Measurements from ENCODE around the gene ANKH. TPM values are rescaled to one million over a fixed set of nuclear protein-coding genes. Genes with fewer than 3 reads are reported as not detected.

ANKH gene
- polyA plus RNA-seq, 2 of the 4 experiments (the other 2 are of a cell fraction) = 11.7 to 17.3 TPM

- H3K27ac ChIP-seq = no peak overlapping the region
- POLR2A ChIA-PET = no interaction called here
- no peak for TF ChIP-seq ATOH8 (CRISPR knock-in tag; IDR thresholded peaks at IDR 0.05; ENCODE audit: low read depth)
- no peak for TF ChIP-seq CHD2 (IDR thresholded peaks at IDR 0.05; ENCODE audit: low read length, partially characterized antibody)
- no peak for TF ChIP-seq ZNF302 (CRISPR knock-in tag; IDR thresholded peaks at IDR 0.05)
- TF ChIP-seq POLR2AphosphoS2 (conservative IDR thresholded peaks at IDR 0.05; ENCODE audit: low read length) = no peak
- TF ChIP-seq, protein P1, sequence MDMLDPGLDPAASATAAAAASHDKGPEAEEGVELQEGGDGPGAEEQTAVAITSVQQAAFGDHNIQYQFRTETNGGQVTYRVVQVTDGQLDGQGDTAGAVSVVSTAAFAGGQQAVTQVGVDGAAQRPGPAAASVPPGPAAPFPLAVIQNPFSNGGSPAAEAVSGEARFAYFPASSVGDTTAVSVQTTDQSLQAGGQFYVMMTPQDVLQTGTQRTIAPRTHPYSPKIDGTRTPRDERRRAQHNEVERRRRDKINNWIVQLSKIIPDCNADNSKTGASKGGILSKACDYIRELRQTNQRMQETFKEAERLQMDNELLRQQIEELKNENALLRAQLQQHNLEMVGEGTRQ (IDR thresholded peaks at IDR 0.05) = no peak
- no peak for TF ChIP-seq HOXB5 (CRISPR knock-in tag; IDR thresholded peaks at IDR 0.05)
- TF ChIP-seq MAZ (IDR thresholded peaks at IDR 0.05; ENCODE audit: borderline replicate concordance, low read depth, low read length) = no peak
- TF ChIP-seq CBX8 (IDR thresholded peaks at IDR 0.05) = no peak
- TF ChIP-seq RCOR1 (IDR thresholded peaks at IDR 0.05; ENCODE audit: low read depth, low read length) = no peak
- TF ChIP-seq CHD4 (IDR thresholded peaks at IDR 0.05; ENCODE audit: borderline replicate concordance) = no peak
- no peak for TF ChIP-seq TFCP2L1 (CRISPR knock-in tag; IDR thresholded peaks at IDR 0.05)
- TF ChIP-seq EHF (CRISPR knock-in tag; IDR thresholded peaks at IDR 0.05) = no peak
- no peak for TF ChIP-seq HEYL (CRISPR knock-in tag; IDR thresholded peaks at IDR 0.05)
- FAIRE-seq = no peak
- WGBS (ENCODE audit: missing lambda C conversion rate) = 63% methylated on average over 4 of the region's 4 CpGs
- H3K9me3 ChIP-seq = no peaks in the 10 kb centered on the region
- no peak overlapping the region for H3K4me2 ChIP-seq
- no peak for DNase-seq (ENCODE audit: low read depth in 1 of 2, low spot score in 1 of 2)
- ATAC-seq = no peak
- CTCF ChIA-PET = no interaction called here
- H3K4me1 ChIP-seq = peaks cover 22% of the 10 kb centered on the region
- H3K4me3 ChIP-seq = no peak overlapping the region
Measured at GRCh38 chr5:14884062-14884612, 12.6 kb upstream of the ANKH start.

DNA sequence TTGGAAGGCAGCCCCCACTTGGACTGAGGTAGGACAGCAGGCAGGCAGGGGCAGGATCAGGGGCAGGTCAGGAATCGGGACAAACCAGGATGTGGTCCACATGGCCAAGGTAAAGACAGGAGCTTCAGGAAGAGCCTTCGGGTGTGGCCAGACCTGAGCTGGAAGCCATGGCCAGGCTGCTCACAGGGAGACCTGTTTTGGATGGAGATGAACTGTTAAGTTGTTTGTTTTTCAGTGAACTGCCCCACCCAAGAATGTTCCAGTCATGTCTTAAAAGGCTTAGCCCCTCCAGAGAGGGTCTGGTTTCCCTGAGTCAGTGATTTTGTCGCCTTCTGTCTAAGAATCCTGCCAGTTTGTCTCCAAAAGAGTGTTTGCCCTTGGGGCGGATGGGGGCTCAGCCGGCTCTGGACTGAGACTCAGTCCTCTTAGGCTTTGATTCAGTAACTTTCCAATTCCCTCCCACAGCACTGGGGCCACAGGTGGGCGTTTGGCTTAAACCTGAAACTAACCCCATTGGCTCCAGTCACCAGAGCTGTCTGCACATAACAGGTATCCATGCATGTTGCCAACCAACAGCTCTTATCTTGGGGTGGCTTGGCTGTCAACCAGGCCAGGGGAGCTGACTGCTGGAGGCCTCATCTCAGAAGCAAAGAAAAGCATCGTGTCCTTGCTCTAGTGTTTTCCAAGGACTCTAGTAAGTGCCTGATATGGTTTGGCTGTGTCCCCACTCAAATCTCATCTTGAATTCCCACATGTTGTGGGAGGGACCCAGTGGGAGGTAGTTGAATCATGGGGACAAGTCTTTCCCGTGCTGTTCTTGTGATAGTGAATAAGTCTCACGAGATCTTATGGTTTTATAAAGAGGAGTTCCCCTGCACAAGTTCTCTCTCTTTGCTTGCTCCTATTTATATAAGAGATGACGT lies 11.3 kb upstream of the ANKH start:
- Histone ChIP-seq H3K4me2 (no peak overlapping the region), H3K4me3 (no peak overlapping the region), H3K4me1 (peaks cover 22% of the 10 kb centered on the region), H3K27ac (no peak overlapping the region; a peak in 1 of 6 replicates), H3K9me3 (no peaks in the 10 kb centered on the region)
- no peak for TF ChIP-seq HEYL (CRISPR knock-in tag; IDR thresholded peaks at IDR 0.05)
- no peak for TF ChIP-seq NR3C1 (IDR thresholded peaks at IDR 0.05)
- no peak for TF ChIP-seq RFX5 (IDR thresholded peaks at IDR 0.05)
- TF ChIP-seq, protein P2, sequence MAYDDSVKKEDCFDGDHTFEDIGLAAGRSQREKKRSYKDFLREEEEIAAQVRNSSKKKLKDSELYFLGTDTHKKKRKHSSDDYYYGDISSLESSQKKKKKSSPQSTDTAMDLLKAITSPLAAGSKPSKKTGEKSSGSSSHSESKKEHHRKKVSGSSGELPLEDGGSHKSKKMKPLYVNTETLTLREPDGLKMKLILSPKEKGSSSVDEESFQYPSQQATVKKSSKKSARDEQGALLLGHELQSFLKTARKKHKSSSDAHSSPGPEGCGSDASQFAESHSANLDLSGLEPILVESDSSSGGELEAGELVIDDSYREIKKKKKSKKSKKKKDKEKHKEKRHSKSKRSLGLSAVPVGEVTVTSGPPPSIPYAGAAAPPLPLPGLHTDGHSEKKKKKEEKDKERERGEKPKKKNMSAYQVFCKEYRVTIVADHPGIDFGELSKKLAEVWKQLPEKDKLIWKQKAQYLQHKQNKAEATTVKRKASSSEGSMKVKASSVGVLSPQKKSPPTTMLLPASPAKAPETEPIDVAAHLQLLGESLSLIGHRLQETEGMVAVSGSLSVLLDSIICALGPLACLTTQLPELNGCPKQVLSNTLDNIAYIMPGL (CRISPR knock-in tag; IDR thresholded peaks at IDR 0.05; ENCODE audit: borderline replicate concordance) = no peak
- peak; percentile 57 for TF ChIP-seq MAFK (IDR thresholded peaks at IDR 0.05; ENCODE audit: partially characterized antibody)
- no peak for TF ChIP-seq SREBF2 (IDR thresholded peaks at IDR 0.05)
- 67% methylated on average over 10 of the region's 10 CpGs for WGBS (ENCODE audit: missing lambda C conversion rate)
- ChIA-PET POLR2A (no interaction called here), CTCF (interaction anchor here (1.0 to 2.4 kb wide), 2 partner anchors 21 to 156 kb away, joined by 3 to 6 read pairs; no protein-coding TSS in a partner anchor)
- DNase-seq (ENCODE audit: low read depth in 1 of 2, low spot score in 1 of 2) = no peak
- no peak for ATAC-seq
- FAIRE-seq = no peak

DNA sequence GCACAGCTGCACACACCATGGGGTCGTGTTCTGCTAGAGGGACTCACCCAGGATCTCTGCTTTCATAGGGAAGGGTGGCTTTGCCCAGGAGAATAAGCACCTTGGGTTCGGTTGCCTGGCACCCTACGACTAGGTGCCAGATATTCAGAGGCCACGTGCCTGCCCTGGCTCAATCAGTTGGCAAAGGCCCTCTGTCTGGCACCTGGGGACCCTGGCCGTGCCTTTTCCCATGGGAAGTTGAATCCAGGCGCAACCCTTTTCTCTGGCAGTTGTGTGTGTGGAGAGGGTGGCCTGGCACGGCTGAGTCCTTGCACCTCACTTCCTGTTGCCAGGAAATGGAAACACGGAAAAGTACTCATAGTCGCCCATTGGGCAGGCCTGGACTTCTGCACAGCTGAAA lies 10.2 kb upstream of the ANKH start:
- CTCF ChIA-PET = interaction anchor here (2.4 kb wide), 1 partner anchor 155 kb away, joined by 6 read pairs; no protein-coding TSS in a partner anchor
- FAIRE-seq (no peak), DNase-seq (ENCODE audit: low read depth in 1 of 2, low spot score in 1 of 2) (no peak), ATAC-seq (no peak)
- TF ChIP-seq HOXB13 (CRISPR knock-in tag; IDR thresholded peaks at IDR 0.05; ENCODE audit: low read depth) (no peak), MAZ (IDR thresholded peaks at IDR 0.05; ENCODE audit: borderline replicate concordance, low read depth, low read length) (no peak), KDM1A (IDR thresholded peaks at IDR 0.05; ENCODE audit: low read depth) (no peak), GATA3 (IDR thresholded peaks at IDR 0.05; ENCODE audit: borderline replicate concordance) (no peak), BCL3 (IDR thresholded peaks at IDR 0.05) (no peak)
- H3K4me1 ChIP-seq = peaks cover 22% of the 10 kb centered on the region
- no peak overlapping the region for H3K27ac ChIP-seq
- H3K9me3 ChIP-seq = no peaks in the 10 kb centered on the region
- 78% methylated on average over 6 of the region's 9 CpGs for WGBS (ENCODE audit: missing lambda C conversion rate)
- no peak overlapping the region for H3K4me3 ChIP-seq
- POLR2A ChIA-PET = no interaction called here
- no peak overlapping the region for H3K4me2 ChIP-seq
